SK-N-SH (cell line): ENCODE results near the gene ZNF264. TPM values are rescaled to one million over a fixed set of nuclear protein-coding genes. Genes with fewer than 3 reads are reported as not detected.
A peak's percentile ranks its signal among the peaks of the same experiment; 100 is the strongest.

Experiments used
- CTCF ChIA-PET: fragments of 300-600, 350-600 bp; formaldehyde crosslinking; extraction: SDS; loops from one replicate; lab custom pipeline; 2021; lab: Yijun Ruan, JAX
- POLR2A ChIA-PET: fragments of 350-600 bp; sonication (Branson Sonifier 250); formaldehyde crosslinking; extraction: SDS; loops from one replicate; lab custom pipeline; 2020; ENCODE audit warnings: antibody characterized with exemption, inconsistent platforms; lab: Yijun Ruan, JAX
- DNase-seq: peaks from one replicate; pipeline ENCODE4 v3.0.0; 2012
- H2AFZ ChIP-seq: fragments of 200-600 bp; sonication (generic); 2 replicates; pipeline ENCODE4 v1.8.1; 2016; ENCODE audit warnings: antibody characterized with exemption, mild to moderate bottlenecking, low read depth
- H3F3A ChIP-seq: fragments of 200-600 bp; sonication (generic); replicated peaks from 2 replicates; pipeline ENCODE3; 2016; ENCODE audit warnings: antibody characterized with exemption, mild to moderate bottlenecking; ENCODE audit not compliant: insufficient read depth
- H3K27ac ChIP-seq, 2 experiments: fragments of 200-500 bp in 1 of 2; fragments of 200-600 bp in 1 of 2; sonication (Bioruptor generic) in 1 of 2; sonication (generic), shearing (Covaris generic) in 1 of 2; 2 replicates each; pipeline versions ENCODE4 v1.5.1 to v1.6.1; 2014 to 2016; ENCODE audit warnings: low read depth in 2 of 2, inconsistent platforms in 1 of 2, low read length in 1 of 2, mild to moderate bottlenecking in 1 of 2, mixed read lengths in 1 of 2
- H3K27me3 ChIP-seq: fragments of 200-600 bp; sonication (generic), shearing (Covaris generic); 2 replicates; pipeline ENCODE4 v1.6.1; 2016; ENCODE audit warnings: mixed run types; ENCODE audit not compliant: insufficient read depth
- H3K36me3 ChIP-seq, 2 experiments: fragments of 200-500 bp in 1 of 2; fragments of 200-600 bp in 1 of 2; sonication (Bioruptor generic) in 1 of 2; sonication (generic) in 1 of 2; replicated peaks in 1 of 2; 2 replicates each; pipeline versions ENCODE3 to v1.5.1; 2014 to 2016; ENCODE audit warnings: low read length in 1 of 2, mild to moderate bottlenecking in 1 of 2; ENCODE audit not compliant: insufficient read depth in 2 of 2, control insufficient read depth in 1 of 2
- H3K4me1 ChIP-seq, 2 experiments: fragments of 200-500 bp in 1 of 2; fragments of 200-600 bp in 1 of 2; sonication (Bioruptor generic) in 1 of 2; sonication (generic), shearing (Covaris generic) in 1 of 2; 2 replicates each; pipeline versions ENCODE4 v1.5.1 to v1.6.1; 2014 to 2016; ENCODE audit warnings: low read depth in 1 of 2, low read length in 1 of 2, mixed run types in 1 of 2; ENCODE audit not compliant: insufficient read depth in 2 of 2, control insufficient read depth in 1 of 2
- H3K4me2 ChIP-seq: fragments of 200-600 bp; sonication (generic), shearing (Covaris generic); 2 replicates; pipeline ENCODE4 v1.6.1; 2017; ENCODE audit warnings: mixed run types
- H3K4me3 ChIP-seq, 2 experiments: fragments of 200-500 bp in 1 of 2; fragments of 200-600 bp in 1 of 2; sonication (Bioruptor generic) in 1 of 2; sonication (generic), shearing (Covaris generic) in 1 of 2; 2 replicates each; pipeline versions ENCODE4 v1.5.1 to v1.8.1; 2014 to 2016; ENCODE audit warnings: low read depth in 2 of 2, inconsistent platforms in 1 of 2, low read length in 1 of 2, mild to moderate bottlenecking in 1 of 2, mixed read lengths in 1 of 2, moderate library complexity in 1 of 2
- H3K79me2 ChIP-seq: fragments of 200-600 bp; sonication (generic); 2 replicates; pipeline ENCODE4 v1.8.1; 2017; ENCODE audit warnings: mild to moderate bottlenecking; ENCODE audit not compliant: insufficient read depth
- H3K9ac ChIP-seq: fragments of 200-600 bp; sonication (generic); 2 replicates; pipeline ENCODE4 v1.6.1; 2017; ENCODE audit warnings: mixed run types
- H3K9me2 ChIP-seq: fragments of 200-600 bp; sonication (generic); 2 replicates; pipeline ENCODE4 v1.6.1; 2017; ENCODE audit warnings: mixed run types
- H3K9me3 ChIP-seq: fragments of 200-600 bp; sonication (generic); 2 replicates; pipeline ENCODE4 v1.6.1; 2017; ENCODE audit warnings: mixed run types, mild to moderate bottlenecking, moderate library complexity
- H4K20me1 ChIP-seq: fragments of 200-600 bp; sonication (generic); 2 replicates; pipeline ENCODE4 v1.6.1; 2017; ENCODE audit warnings: mild to moderate bottlenecking, mixed run types; ENCODE audit not compliant: insufficient read depth
- CTCF ChIP-seq: fragments of 200-600 bp; sonication (generic); IDR thresholded peaks from 2 replicates; pipeline ENCODE4 v1.6.1; 2017; ENCODE audit warnings: antibody characterized with exemption, mild to moderate bottlenecking, moderate library complexity
- EZH2phosphoT487 ChIP-seq: fragments of 200-600 bp; sonication (generic); IDR thresholded peaks from 2 replicates; pipeline ENCODE4 v1.6.1; 2017; ENCODE audit warnings: low read depth, mixed run types, mild to moderate bottlenecking, antibody characterized with exemption, moderate library complexity, borderline replicate concordance
- FOSL2 ChIP-seq: IDR thresholded peaks from 2 replicates; pipeline ENCODE4 v1.4.0; 2012; ENCODE audit warnings: low read depth, mild to moderate bottlenecking, moderate library complexity, borderline replicate concordance
- FOXJ3 ChIP-seq: sonication (generic); formaldehyde crosslinking; IDR thresholded peaks from 2 replicates; pipeline ENCODE4 v1.5.1; 2020; ENCODE audit warnings: mild to moderate bottlenecking, missing genetic modification reagents
- FOXM1 ChIP-seq: IDR thresholded peaks from 2 replicates; pipeline ENCODE4 v1.4.0; 2012; ENCODE audit warnings: low read depth, mild to moderate bottlenecking
- GATA2 ChIP-seq: sonication (generic); formaldehyde crosslinking; IDR thresholded peaks from 2 replicates; pipeline ENCODE4 v1.5.0; 2020; ENCODE audit warnings: mild to moderate bottlenecking, missing genetic modification reagents
- MEF2A ChIP-seq: IDR thresholded peaks from 2 replicates; pipeline ENCODE4 v1.4.0; 2012; ENCODE audit warnings: low read depth, borderline replicate concordance
- POLR2AphosphoS5 ChIP-seq: IDR thresholded peaks from 2 replicates; pipeline ENCODE4 v1.6.1; 2012; ENCODE audit warnings: low read depth, low read length
- RCOR1 ChIP-seq: fragments of 150-350 bp; IDR thresholded peaks from 2 replicates; pipeline ENCODE4 v1.6.1; 2017; ENCODE audit warnings: antibody characterized with exemption, low read length
- RFX5 ChIP-seq: IDR thresholded peaks from 2 replicates; pipeline ENCODE4 v1.6.1; 2012; ENCODE audit warnings: mild to moderate bottlenecking, improper control_type of control experiment, low read length
- RXRA ChIP-seq: IDR thresholded peaks from 2 replicates; pipeline ENCODE4 v1.4.0; 2012; ENCODE audit warnings: low read depth, mild to moderate bottlenecking, borderline replicate concordance
- SIN3A ChIP-seq: IDR thresholded peaks from 2 replicates; pipeline ENCODE4 v1.6.1; 2012; ENCODE audit warnings: low read depth, mild to moderate bottlenecking, low read length, moderate library complexity, borderline replicate concordance
- SMC3 ChIP-seq: IDR thresholded peaks from 2 replicates; pipeline ENCODE4 v1.6.1; 2012; ENCODE audit warnings: low read depth, low read length, improper control_type of control experiment
- TEAD4 ChIP-seq: IDR thresholded peaks from 2 replicates; pipeline ENCODE4 v1.4.0; 2012; ENCODE audit warnings: mild to moderate bottlenecking, borderline replicate concordance; ENCODE audit not compliant: insufficient read depth
- YY1 ChIP-seq: IDR thresholded peaks from 2 replicates; pipeline ENCODE4 v1.4.0; 2012; ENCODE audit warnings: low read depth, mild to moderate bottlenecking
- WGBS: methylation state at CpG from one replicate; pipeline ENCODE4 v1.1.6; 2017; ENCODE audit warnings: low lambda C conversion rate; 5-methylcytosine and 5-hydroxymethylcytosine counted together
- polyA plus RNA-seq, 3 experiments: library from polyadenylated mRNA; depleted of rRNA; stranded (reverse); fragments of >200 nt; gene quantifications; 2 replicates each; pipeline ENCODE4 v1.2.3, GENCODE V29; 2012
- TF ChIP-seq, protein P1 (sequence below): fragments of 150-350 bp; IDR thresholded peaks from 2 replicates; pipeline ENCODE4 v1.6.1; 2016; ENCODE audit warnings: mild to moderate bottlenecking, low read depth, low read length
- TF ChIP-seq, protein P2 (sequence below): IDR thresholded peaks from 2 replicates; pipeline ENCODE4; 2012
- TF ChIP-seq, protein P3 (sequence below): IDR thresholded peaks from 2 replicates; pipeline ENCODE4 v1.4.0; 2012; ENCODE audit warnings: low read depth, borderline replicate concordance
- TF ChIP-seq, protein P4 (sequence below): IDR thresholded peaks from 2 replicates; pipeline ENCODE4 v1.4.0; 2012; ENCODE audit warnings: low read depth

Gene ZNF264
- polyA plus RNA-seq, 1 of the 3 experiments (the other 2 are of a cell fraction): 8.8 TPM

GRCh38 chr19:57269515-57270250, 78.4 kb downstream of the ZNF264 start (continued):
- TF ChIP-seq, protein P1, sequence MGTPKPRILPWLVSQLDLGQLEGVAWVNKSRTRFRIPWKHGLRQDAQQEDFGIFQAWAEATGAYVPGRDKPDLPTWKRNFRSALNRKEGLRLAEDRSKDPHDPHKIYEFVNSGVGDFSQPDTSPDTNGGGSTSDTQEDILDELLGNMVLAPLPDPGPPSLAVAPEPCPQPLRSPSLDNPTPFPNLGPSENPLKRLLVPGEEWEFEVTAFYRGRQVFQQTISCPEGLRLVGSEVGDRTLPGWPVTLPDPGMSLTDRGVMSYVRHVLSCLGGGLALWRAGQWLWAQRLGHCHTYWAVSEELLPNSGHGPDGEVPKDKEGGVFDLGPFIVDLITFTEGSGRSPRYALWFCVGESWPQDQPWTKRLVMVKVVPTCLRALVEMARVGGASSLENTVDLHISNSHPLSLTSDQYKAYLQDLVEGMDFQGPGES: no peak
- TF ChIP-seq YY1: no peak
- TF ChIP-seq EZH2phosphoT487: no peak
- TF ChIP-seq FOSL2: peak; percentile 83
- no peak; the same call in 1 of the 2 replicates for TF ChIP-seq POLR2AphosphoS5
- TF ChIP-seq, protein P2, sequence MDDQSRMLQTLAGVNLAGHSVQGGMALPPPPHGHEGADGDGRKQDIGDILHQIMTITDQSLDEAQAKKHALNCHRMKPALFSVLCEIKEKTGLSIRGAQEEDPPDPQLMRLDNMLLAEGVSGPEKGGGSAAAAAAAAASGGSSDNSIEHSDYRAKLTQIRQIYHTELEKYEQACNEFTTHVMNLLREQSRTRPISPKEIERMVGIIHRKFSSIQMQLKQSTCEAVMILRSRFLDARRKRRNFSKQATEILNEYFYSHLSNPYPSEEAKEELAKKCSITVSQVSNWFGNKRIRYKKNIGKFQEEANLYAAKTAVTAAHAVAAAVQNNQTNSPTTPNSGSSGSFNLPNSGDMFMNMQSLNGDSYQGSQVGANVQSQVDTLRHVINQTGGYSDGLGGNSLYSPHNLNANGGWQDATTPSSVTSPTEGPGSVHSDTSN: no peak
- no peak for TF ChIP-seq RFX5
- no peak for TF ChIP-seq TEAD4

- 97% methylated on average over 8 of the region's 8 CpGs for WGBS
These were observed 80.0 kb downstream of the ZNF264 start for GRCh38 chr19:57271280-57271679.

More at GRCh38 chr19:57271280-57271679, 80.0 kb downstream of the ZNF264 start:
- Histone ChIP-seq H3K9me2 (no peaks in the 10 kb centered on the region), H3K27ac (no peak overlapping the region), H3K4me3 (no peak overlapping the region), H3K36me3 (peaks cover 0 to 4% of the 10 kb centered on the region in 2 experiments), H3F3A (peaks cover 21% of the 10 kb centered on the region), H3K4me2 (no peak overlapping the region), H3K27me3 (no peaks in the 10 kb centered on the region), H3K9me3 (no peaks in the 10 kb centered on the region), H3K79me2 (no peaks in the 10 kb centered on the region), H4K20me1 (no peaks in the 10 kb centered on the region), H2AFZ (no peak overlapping the region), H3K9ac (no peak overlapping the region), H3K4me1 (peaks cover 0 to 13% of the 10 kb centered on the region in 2 experiments; a peak in 1 of 4 replicates)
- TF ChIP-seq CTCF: no peak
- TF ChIP-seq SMC3: no peak
- TF ChIP-seq FOSL2: no peak
- TF ChIP-seq RCOR1: no peak
- TF ChIP-seq, protein P3, sequence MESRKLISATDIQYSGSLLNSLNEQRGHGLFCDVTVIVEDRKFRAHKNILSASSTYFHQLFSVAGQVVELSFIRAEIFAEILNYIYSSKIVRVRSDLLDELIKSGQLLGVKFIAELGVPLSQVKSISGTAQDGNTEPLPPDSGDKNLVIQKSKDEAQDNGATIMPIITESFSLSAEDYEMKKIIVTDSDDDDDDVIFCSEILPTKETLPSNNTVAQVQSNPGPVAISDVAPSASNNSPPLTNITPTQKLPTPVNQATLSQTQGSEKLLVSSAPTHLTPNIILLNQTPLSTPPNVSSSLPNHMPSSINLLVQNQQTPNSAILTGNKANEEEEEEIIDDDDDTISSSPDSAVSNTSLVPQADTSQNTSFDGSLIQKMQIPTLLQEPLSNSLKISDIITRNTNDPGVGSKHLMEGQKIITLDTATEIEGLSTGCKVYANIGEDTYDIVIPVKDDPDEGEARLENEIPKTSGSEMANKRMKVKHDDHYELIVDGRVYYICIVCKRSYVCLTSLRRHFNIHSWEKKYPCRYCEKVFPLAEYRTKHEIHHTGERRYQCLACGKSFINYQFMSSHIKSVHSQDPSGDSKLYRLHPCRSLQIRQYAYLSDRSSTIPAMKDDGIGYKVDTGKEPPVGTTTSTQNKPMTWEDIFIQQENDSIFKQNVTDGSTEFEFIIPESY: no peak
- no peak for TF ChIP-seq RXRA
- no peak for TF ChIP-seq SIN3A
- TF ChIP-seq GATA2 (CRISPR knock-in tag): no peak
- TF ChIP-seq MEF2A: no peak
- TF ChIP-seq YY1: no peak
- no peak for TF ChIP-seq TEAD4
- TF ChIP-seq, protein P4, sequence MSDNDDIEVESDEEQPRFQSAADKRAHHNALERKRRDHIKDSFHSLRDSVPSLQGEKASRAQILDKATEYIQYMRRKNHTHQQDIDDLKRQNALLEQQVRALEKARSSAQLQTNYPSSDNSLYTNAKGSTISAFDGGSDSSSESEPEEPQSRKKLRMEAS: no peak
- no peak for TF ChIP-seq FOXM1
- no peak for TF ChIP-seq FOXJ3 (CRISPR knock-in tag)
- no peak for DNase-seq
- POLR2A ChIA-PET: no interaction called here
- CTCF ChIA-PET: interaction anchor here (0.7 kb wide), 1 partner anchor 1665 kb away, joined by 3 read pairs; no protein-coding TSS in a partner anchor
